NCI-H1694 treated with DMSO at 0.1 percent for 48 hours (cell line): ENCODE results near the gene ITGAE.
"Not testable (repeated sequence)": the region's sequence is repeated elsewhere in the genome, so short reads cannot be mapped to it uniquely, and the experiment has no call there.

Experiments
- DNase-seq: peaks from one replicate; lab custom pipeline; 2025; lab: John Stamatoyannopoulos, UW

The ITGAE gene

DNA sequence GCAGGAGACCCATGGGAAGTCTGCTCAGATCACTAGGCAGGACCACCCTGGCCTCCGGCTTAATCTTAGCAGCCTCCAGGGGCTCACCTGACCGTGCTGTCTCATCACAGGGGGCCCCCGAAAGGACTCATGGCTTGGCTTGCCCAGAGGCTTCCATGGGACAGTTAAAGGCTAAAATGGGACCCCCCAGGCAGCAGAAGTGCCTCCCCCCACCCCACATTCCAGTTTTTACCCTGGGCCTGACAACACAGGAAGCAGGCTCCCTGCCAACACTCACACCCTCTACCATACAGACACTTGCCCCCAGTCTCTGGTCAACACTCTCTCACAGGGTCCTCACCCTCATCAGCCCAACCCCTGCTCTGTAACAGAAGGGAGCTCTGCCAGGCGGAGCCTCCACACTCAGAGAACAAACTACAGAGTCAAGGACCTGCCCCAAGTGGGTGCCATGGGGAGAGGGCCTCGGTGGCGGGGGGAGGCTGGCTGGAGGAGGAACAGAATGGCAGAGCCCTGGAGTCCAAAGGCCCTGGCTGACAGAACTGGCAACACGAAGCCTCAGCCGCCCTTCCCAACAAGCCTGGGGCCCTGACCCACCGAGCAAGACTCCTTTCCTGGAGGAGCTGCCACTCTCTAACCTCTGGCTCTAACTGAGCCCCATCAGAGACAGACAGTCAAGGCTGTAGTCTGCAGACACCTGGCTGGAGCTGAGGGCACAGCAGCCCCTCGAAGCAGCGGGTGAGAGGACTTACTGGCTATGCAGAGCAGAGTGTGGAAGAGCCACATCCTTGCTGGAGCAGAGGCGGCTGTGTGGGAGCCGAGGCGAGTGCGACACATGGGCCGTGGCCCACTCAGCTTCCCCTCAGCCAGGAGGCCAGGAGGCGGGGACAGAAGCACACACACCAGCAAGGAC lies at the start of gene ITGAE:
Gene ITGAE (minus strand): TSS at position 827 of the 910 bp plus-strand sequence. CDS start 44 bp downstream, at position 783.
- DNase-seq: no peak

DNA sequence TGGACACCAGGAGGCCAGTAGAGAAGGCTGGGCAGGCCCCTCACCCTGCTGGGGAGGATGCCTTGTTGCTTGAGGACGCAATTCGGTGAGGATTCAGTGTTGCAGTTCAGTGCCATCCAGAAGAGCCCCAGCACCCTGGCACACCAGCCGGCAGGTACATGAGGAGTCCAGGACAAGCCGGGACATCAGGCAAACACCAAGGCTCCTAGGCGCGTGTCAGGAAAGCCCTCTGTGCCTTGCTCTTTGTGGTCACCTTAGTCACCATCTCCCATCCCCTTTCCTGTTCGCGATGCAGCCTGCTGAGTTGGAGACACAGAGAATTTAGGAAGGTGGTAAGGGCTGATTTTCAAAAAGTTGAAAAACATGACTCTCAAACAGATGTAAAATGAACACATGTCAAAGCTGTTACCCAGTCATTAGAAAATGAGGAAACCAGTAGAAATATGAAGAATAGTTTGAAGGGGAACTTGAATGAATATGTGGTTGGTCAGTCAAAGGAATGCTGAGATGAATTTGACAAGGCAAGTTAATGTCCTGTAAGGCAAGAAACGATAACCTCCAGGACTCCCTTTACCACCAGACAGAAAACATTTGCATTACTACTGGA lies 47.3 kb upstream of the ITGAE start:
- no peak for DNase-seq

GRCh38 chr17:3847165-3847670 lies 46.2 kb upstream of the ITGAE start:
- no peak for DNase-seq

GRCh38 chr17:3846437-3847164 lies 45.6 kb upstream of the ITGAE start:
- DNase-seq: no peak

DNA sequence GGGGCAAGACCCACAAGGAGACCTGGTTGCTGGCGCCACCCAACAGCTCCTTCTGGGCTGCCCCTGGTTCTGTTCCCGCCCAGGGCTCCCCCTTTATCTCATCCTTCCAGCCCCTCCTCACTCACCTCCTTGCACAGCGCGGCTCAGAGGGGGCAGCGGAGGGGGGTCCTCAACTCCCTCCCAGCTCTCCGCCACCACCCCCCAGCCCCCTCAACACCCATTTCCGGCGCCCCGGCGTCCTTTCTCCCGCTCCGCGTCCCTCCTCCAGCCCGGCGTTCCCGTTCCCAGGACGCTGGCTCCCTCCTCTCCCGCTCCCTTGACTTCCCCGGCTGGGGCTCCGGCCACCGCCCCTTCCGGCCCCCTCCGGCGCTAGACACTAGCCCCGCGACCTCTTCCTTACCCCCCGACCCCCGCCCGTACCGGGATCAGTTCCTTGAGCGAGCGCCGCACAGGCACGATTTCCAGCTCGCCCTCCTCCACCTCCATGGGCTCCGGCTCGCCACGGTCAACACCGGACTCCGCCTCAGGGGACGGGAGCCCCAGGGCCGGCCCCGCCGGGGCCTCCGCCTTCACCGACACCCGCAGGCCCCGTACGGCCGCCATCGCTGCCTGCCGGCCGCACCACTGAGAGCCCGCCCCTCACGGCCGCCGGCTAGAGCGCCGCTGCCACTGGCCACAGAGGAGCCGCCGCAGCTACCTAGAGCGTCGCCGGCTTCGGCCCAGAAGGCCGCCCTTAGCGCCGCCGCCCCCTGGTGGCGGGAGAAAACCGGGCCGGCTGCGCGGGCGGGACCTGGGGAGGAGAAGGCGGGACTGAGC lies 44.8 kb upstream of the ITGAE start, which contains the start of gene NCBP3:
Gene NCBP3 (minus strand): TSS at position 626 of the 816 bp plus-strand sequence. CDS start 23 bp downstream, at position 603.
- peak; percentile 81 for DNase-seq

GRCh38 chr17:3845291-3845620 lies 44.3 kb upstream of the ITGAE start:
- DNase-seq: no peak

DNA sequence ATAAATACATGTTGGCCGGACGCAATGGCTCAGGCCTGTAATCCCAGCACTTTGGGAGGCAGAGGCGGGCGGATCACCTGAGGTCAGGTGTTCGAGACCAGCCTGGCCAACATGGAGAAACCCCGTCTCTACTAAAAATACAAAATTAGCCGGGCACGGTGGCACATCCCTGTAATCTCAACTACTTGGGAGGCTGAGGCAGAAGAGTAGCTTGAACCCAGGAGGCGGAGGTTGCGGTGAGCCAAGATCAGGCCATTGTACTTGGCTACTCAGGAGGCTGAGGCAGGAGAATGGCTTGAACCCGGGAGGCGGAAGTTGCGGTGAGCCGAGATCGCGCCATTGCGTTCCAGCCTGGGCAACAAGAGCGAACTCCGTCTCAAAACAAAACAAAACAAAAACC lies 43.6 kb upstream of the ITGAE start:
- DNase-seq: not testable (repeated sequence)

DNA sequence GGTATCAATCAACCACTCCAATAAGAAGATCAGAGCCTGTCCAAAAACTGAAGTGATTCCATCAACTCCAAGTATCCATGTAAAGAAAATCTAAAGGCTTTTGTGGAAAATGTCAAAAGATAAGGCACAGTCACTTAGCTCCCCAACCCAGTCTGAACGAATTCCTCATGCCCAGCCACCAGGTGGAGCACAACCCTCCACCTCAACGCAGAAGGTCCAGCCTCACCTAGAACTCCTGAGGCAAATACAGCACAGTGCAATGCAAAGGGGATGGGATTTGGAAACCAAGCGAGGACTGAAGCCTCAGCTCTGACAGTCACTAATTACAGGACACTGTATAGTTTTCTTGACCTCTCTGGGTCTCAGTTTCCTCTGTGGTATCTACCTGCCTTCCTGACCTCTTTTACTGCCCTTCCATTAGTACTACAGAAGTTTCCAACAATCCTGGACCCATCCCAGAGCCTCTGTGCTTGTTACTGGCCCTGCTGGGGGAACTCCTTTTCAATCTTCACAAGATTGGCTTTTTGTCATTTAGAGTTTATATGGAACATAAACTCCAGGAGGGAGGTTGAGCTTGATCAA lies 43.0 kb upstream of the ITGAE start:
- peak; percentile 41 for DNase-seq

DNA sequence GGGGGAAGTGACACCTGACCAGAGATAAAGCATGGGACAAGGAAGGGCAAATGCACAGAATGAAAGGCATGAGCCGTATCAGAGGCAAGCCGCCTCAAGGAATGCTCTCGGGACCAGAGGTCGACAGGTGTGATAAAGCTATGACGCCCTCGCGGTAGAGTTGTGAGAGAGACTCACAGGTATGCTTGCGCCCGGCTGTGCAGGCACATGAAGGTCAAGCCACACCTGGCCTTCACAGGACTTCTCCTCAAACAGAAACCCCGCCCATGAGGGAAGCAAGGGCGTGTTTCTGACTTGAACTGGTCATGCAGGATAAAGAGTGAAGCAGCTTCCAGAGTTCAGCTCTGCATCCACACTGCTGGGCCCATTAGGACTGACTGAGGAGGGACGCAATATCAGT lies 37.2 kb upstream of the ITGAE start:
- no peak for DNase-seq

DNA sequence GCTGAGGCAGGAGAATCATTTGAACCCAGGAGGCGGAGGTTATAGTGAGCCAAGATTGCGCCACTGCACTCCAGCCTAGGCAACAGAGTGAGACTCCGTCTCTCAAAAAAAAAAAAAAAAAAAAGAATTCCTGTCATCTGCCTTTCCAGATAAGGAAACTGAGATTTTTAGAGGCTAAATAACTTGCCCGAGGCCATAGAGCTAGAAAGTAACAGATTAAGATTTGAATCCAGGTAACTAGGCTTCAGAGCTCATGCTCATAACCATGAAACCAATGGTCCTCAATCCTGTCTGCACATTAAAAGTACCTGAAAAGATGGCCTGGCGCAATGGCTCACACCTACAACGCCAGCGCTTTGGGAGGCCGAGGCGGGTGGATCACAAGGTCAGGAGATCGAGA lies 35.6 kb upstream of the ITGAE start:
- DNase-seq: no peak

DNA sequence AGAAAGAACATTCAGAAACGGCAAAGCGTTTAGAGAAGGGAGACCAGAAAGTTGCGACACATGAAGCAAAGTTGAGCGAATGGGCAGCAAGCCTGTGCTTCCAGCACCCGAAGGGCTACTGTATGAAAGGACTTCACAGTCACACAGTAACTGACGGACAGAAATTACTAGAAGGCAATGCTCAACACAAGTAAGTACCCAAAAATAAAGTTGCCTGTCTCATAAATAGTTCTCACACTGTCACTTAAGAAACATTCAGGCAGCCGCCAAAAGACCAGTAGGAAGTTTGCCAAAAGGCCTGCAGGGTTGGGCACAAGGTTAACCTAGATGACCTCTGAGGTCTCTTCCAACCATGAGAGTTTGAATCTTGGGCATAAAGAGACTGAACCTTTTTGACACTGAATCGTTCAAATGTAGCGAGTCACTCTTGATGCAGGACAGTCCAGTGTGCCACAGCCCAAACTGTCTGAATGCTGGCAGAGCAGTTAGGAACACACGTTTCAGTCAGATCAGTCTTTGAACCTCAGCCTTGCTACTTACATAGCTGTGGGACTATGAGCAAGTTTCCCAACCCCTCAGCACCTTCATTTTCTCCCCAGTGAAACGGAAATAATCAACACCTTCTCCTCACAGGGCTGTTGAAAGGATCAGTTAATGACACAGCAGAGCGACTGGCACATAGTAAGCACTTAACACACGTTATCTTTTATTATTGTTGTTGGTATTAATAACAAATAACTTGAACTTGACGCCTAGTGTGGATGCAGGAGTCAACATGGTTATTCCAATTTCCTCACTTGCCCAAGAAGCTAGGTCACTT lies 34.6 kb upstream of the ITGAE start:
- DNase-seq: no peak

DNA sequence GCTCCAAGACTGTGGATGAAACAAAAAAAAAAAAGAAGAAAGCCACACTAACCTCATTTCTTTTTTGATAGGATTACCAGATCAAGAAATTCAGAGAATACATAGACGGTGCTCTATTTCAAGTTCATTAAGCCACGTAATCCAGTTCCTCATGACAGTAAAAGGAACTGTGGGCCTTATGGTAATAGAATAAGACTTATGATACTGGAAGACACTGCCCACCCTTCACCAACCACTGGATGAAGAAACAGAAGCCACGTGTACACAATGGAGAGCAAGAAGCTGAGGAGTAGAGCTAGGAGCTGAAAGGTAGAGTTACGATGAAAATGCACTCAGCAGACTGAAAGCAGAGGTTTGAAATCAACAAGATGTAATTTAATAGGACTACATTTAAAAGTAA lies 33.8 kb upstream of the ITGAE start:
- DNase-seq: no peak

DNA sequence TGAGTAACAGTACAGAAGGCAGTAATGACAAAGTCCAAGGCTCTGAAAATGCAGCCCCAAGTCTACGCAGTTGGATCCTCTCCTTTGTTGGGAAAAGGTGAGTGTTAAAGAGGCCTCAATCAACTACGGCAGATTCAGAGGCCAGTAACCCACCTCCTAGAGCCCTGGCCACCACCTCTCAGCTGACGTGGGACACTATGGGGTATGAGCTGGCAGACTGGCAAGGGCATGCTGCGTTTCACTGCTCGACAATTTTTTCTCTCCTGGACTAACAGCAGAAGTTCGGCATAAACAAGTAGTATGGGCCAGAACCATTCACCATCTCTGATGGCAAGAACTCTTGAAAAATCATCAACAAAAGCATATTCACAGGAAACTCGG lies 27.9 kb upstream of the ITGAE start:
- DNase-seq: no peak

DNA sequence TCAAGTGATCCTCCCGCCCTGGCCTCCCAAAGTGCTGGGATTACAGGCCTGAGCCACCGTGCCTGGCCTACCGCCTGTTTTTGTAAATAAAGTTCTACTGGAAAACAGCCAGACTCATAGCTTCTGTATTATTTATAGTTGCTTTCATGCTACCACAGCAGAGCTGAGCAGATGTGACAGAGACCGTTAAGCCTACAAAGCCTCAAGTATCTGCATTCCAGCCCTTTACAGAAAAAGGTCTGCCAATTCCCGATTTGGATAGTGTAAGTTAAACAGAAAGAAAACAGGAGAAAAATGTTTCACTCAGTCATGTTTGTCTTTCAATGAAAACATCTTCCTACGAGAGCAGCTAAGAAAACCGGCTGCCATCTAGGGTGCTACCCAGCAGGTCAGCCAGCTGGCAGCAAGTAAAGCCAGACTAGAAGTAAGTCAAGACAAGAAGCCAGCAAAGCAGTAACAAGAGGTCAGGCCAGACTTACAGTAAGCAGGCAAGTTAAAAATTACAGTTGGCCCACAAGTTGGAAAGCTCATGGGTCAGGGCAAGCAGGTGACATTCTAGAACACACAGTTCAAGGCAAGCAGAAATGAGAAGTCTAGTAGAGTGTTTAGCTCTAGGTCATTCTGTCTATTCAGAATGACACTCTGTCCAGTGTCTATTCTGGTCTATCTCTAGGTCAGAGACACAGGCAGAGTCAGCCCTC lies 27.3 kb upstream of the ITGAE start:
- DNase-seq: peak; percentile 32

GRCh38 chr17:3827124-3827773 lies 26.3 kb upstream of the ITGAE start:
- DNase-seq: peak; percentile 27

DNA sequence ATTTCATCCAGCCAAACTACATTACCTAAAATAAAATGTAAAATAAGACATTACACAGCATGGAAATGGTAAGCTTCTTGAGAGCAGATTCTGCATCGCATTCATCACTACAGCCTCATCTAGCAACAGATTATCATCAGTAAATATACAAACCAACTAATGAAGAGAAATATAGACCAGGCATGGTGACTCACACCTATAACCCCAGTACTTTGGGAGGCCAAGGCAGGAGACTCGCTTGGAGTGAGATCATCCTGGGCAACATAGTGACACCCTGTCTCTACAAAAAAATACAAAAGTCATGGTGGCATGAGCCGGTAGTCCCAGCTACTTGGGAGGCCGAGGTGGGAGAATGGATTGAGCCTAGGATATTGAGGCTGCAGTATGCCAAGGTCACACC lies 25.2 kb upstream of the ITGAE start:
- no peak for DNase-seq

- no peak for DNase-seq
Measured at GRCh38 chr17:3821101-3821500, 20.1 kb upstream of the ITGAE start.

DNA sequence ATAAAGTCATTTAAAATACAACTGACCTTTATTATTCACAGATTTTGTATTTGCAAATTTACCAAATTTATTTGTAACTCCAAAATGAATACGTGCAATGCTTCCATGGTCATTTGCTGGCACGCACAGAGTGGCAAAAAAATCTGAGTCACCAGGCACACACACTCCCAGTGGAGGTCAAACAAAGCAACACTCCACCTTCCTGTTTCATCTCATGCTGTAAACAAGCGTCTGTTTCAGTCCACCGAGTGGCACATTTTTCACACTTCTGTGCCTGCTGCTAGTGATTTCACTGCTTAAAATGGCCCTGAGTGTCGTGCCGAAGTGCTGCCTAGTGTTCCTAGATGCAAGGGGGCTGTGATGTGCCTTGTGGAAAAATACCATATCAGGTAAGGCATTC lies 17.8 kb upstream of the ITGAE start:
- DNase-seq: no peak

DNA sequence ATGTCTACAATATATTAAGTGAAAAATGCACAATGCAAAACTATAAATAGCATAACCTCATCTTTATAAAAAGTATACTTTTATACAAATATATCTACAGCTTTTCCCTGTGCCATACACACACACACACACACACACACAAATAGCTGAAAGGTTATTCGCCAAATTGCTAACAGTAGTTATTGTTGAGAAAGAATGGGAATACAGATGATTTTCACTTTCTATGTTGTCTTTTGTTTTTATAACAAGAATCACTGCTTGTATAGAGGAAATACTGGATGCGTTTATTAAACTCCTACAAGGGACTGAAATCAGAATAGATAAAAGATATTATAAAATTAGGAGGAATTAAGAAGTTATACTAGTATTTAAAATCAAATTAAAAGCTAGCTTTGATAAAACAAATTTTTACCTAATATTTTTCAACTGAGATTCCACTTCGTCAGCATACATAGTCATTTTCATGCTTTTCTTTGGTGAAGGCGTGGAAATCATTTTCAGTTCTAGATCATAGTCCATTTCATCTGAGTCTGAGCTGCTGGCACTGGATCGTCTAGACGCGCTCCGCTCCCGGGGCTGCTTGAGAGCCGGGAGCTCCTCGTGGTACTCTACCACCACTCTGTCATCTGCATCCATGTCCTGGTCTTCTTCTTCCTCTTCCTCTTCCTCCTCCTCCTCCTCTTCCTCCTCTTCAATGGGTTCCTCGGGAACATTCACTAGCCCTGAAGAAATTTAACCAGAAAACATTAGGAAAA lies 17.0 kb upstream of the ITGAE start:
- DNase-seq: no peak
